GM18861 (cell line): ENCODE measurements around the gene SMIM21.

ENCODE experiments used
- ATAC-seq: cut with Tn5 transposase; IDR thresholded peaks from one replicate; pipeline ENCODE4 v1.9.1; 2021; ENCODE audit not compliant: unreplicated experiment

SMIM21 gene

GRCh38 chr18:75378376-75379315 lies 48.9 kb downstream of the SMIM21 start:
- ATAC-seq, result no peak

- ATAC-seq, result no peak
These were observed 49.6 kb downstream of the SMIM21 start for GRCh38 chr18:75377926-75378325.

- no peak for ATAC-seq
These were observed 50.2 kb downstream of the SMIM21 start for GRCh38 chr18:75377258-75377657.

GRCh38 chr18:75376004-75376403 lies 51.5 kb downstream of the SMIM21 start:
- ATAC-seq, result no peak

- no peak for ATAC-seq
These were observed 52.2 kb downstream of the SMIM21 start for GRCh38 chr18:75375341-75375740.

- ATAC-seq, result no peak
These were observed 53.0 kb downstream of the SMIM21 start for GRCh38 chr18:75374466-75374865.

- no peak for ATAC-seq
These were observed 58.3 kb downstream of the SMIM21 start for GRCh38 chr18:75369026-75369721.

- no peak for ATAC-seq
These were observed 61.7 kb downstream of the SMIM21 start for GRCh38 chr18:75365837-75366236.

- ATAC-seq, result no peak
These were observed 62.3 kb downstream of the SMIM21 start for GRCh38 chr18:75365254-75365629.

GRCh38 chr18:75364512-75365253 lies 62.8 kb downstream of the SMIM21 start:
- no peak for ATAC-seq

- ATAC-seq, result no peak
These were observed 63.9 kb downstream of the SMIM21 start for GRCh38 chr18:75363446-75364225.

- ATAC-seq, result no peak
These were observed 65.1 kb downstream of the SMIM21 start for GRCh38 chr18:75362435-75362834.

GRCh38 chr18:75360941-75361340 lies 66.6 kb downstream of the SMIM21 start:
- ATAC-seq, result no peak

- ATAC-seq, result no peak
These were observed 67.3 kb downstream of the SMIM21 start for GRCh38 chr18:75360215-75360614.
